HG03095 (cell line): ENCODE measurements around the gene LNPK.
A peak's percentile ranks its signal among the peaks of the same experiment; 100 is the strongest.
"Not testable (repeated sequence)": the region's sequence is repeated elsewhere in the genome, so short reads cannot be mapped to it uniquely, and the experiment has no call there.

ENCODE experiments used
- ATAC-seq: cut with Tn5 transposase; IDR thresholded peaks from one replicate; pipeline ENCODE4 v1.9.1; 2021; ENCODE audit warnings: moderate library complexity; ENCODE audit not compliant: unreplicated experiment

Gene LNPK

DNA sequence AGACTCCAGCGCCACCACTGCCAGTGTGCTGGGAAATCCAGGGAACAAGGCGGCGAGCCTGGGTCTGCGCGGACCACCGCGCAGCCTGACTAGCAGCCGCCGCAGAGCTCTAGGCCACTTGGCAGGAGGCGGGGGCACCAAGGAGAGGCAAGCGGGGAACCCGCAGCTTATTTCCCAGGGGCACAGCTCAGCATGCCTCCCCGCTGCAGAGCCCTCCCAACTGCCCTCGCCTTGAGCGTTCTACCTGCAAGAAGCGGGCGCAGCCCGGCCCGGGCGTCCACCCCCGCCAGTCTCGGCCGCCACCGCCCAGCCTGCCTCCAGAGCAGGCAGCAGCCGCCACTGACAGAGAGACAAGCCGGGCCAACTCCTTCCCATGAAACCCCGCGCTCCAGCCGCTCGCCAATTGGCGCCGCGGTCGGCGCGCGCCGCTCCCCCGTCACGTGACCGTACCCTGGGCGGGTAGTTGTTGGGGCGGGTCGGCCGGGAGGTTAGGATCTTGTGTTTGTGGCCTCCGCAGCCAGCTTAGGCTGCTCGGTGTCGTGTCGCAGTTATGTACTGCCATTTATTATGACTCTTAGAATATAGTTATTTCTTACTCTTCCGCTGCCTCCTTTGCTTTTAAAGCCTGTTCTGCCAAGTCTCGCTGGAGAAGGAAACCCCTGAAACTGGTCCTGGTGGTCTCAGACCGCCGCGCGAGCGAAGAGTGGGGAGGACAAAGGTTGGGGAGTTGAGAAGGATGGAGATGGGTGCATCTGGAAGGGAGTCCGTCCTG lies at the start of gene LNPK:
LNPK (minus strand) TSS at position 352 of the 772 bp plus-strand sequence. CDS start 6,683 bp downstream, outside the sequence.
- peak; percentile 92 for ATAC-seq

GRCh38 chr2:176039375-176039774 lies 37.3 kb upstream of the LNPK start:
- ATAC-seq = no peak

DNA sequence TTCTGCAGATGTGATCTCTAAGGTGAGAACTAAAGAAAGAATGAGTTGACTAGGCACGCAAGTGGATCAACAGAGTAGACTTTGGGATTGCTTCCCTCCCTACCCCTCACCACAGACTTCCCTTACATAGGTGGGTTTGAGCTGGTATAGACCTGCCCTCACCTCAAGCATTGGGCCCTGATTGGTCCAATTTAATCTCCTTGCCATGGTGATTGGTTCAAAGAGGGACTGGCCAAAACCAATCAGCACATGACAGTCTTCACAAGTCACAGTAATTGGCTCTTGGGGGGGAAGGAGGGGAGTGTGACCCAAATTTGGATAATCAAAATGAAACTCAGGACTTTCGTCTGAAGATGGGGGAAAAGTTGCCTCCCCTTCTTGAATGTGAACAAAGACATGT lies 36.6 kb upstream of the LNPK start:
- ATAC-seq = no peak

- ATAC-seq = no peak
Measured at GRCh38 chr2:176035013-176035691, 33.1 kb upstream of the LNPK start.

GRCh38 chr2:176027806-176028205 lies 25.7 kb upstream of the LNPK start:
- ATAC-seq = no peak

- no peak for ATAC-seq
Measured at GRCh38 chr2:176025932-176026331, 23.9 kb upstream of the LNPK start.

- ATAC-seq = no peak
Measured at GRCh38 chr2:176024083-176024482, 22.0 kb upstream of the LNPK start.

GRCh38 chr2:176022048-176022447 lies 20.0 kb upstream of the LNPK start:
- ATAC-seq = no peak

DNA sequence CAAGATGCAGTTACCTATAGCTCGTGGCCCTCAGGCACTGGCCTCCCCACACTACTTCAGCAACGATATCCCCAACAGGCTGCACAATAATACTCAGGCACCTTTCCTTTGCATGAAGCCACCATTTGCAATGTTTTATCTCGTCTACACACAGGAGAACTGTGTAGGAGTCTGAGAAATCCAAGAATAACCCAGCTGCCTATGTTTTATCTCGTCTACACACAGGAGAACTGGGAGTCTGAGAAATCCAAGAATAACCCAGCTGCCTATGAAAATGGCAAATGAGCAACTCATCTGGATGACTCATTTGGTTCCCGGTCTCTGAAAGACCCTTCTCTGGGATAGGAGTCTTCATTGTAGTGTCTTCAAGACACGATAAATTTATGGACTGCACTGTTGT lies 18.3 kb upstream of the LNPK start:
- no peak for ATAC-seq

- no peak for ATAC-seq
Measured at GRCh38 chr2:176018708-176019107, 16.6 kb upstream of the LNPK start.

DNA sequence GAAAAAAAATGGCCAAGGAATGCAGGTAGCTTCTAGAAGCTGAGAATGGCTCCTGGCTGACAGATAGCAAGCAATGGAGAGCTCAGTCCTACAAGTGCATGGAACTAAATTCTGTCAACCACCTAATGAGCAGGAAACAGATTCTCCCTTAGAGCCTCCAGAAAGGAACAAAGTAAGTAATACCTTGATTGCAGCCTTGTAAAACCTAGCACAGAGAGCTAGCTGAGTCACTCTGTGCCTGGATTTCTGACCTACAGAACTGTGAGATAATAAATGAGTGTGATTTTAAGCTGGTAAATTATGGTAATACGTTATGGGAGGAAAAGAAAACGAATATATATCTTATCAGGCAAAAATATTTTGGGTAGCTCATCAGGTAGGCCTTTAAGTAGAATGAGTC lies 7.4 kb upstream of the LNPK start:
- ATAC-seq = no peak

DNA sequence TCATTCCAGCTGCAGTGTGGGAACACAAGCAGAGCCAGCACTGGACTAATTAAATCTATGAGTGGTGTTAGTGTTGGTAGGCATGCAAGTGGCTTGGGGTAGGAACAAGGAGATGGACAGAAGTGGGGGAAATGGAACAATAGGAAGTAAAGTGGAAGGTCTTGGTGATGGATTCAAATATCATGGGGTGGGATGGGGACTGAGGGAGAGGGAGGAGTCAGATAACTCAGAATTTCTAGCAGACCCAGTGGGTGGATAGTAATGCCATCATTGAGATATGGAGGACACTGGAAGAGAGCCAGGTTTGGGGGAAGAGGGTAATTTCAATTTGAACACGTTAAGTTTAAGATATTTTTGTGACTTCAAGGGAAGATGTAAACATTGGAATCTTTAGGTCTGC lies 2.9 kb upstream of the LNPK start:
- no peak for ATAC-seq

GRCh38 chr2:176003958-176004357 lies 1.9 kb upstream of the LNPK start:
- no peak for ATAC-seq

DNA sequence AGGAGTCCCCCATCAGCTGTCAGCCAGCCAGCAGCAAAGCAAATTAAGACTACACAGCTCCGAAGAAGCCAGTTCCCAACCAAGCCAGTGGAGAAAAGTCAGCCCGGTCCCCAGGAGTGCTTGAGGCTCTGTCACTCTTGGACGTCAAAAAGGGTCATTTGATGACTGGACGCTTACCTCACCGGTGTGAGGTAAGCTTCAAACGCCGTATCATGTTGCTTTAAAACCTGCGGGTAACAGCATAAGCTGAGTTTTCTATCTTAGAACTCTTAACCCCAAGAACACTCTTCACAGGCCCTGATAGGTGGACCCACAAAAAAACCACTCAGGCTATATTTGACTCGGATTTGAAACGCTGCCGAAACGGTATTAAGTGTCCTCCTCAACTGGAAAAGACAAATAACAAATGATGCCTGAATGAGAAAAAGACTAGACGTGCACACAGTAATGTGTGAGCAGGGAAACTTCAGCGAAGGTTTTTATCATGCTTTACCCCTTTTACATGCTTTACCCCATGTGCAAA lies 682 bp upstream of the LNPK start:
- no peak for ATAC-seq

DNA sequence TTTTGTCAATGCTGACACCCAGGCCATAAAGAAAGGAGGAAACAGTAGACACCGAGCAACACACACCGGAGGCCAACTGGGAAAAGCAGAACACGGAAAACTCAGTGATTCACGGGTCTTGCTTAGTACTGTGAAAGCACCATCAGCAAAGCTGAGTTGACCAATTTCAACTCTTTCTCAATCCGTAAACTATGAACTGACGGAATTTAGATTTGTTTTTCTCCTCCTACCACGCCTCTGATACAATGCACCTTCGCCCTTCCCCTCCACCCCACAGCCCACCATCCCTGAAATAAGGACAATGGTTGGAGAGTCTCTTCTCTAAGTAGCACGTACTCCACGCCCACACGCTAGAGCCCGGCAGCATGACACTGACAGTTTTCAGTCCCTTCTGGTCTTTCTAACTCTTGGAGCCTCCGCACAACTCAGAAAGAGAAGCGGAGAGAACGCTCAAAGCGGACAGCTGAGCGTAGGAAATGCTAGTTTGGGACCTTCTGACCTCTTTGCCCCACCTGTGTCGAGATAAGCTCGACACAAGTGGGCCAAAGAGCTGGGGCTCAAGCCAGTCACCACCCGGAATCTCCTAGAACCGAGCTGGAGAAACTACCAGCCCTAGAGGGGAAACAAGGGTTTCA lies 669 bp downstream of the LNPK start:
- peak; percentile 47 for ATAC-seq

GRCh38 chr2:175999283-175999819 lies 2.7 kb downstream of the LNPK start:
- ATAC-seq = no peak

DNA sequence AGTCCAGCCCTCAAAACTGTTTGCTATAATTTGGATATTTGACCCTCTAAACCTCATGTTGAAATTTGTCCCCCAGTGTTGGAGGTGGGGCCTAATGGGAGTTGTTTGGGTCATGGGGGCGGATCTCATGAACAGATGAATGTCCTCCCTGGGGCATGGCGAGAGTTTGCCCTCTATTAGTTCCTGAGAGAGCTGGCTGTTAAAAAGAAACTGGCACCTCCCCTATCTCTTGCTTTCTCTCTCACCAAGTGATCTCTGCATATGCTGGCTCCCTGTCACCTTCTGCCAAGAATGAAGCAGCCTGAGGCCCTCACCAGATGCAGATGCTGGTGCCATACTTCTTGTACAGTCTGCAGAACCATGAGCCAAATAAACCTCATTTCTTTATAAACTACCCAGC lies 12.0 kb downstream of the LNPK start:
- no peak for ATAC-seq

DNA sequence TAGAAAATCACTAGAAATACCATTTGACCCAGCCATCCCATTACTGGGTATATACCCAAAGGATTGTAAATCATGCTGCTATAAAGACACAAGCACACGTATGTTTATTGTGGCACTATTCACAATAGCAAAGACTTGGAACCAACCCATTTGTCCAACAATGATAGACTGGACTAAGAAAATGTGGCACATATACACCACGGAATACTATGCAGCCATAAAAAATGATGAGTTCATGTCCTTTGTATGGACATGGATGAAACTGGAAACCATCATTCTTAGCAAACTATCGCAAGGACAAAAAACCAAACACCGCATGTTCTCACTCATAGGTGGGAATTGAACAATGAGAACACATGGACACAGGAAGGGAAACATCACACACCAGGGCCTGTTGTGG lies 14.9 kb downstream of the LNPK start:
- not testable (repeated sequence) for ATAC-seq

GRCh38 chr2:175984846-175985245 lies 17.2 kb downstream of the LNPK start:
- ATAC-seq = no peak

DNA sequence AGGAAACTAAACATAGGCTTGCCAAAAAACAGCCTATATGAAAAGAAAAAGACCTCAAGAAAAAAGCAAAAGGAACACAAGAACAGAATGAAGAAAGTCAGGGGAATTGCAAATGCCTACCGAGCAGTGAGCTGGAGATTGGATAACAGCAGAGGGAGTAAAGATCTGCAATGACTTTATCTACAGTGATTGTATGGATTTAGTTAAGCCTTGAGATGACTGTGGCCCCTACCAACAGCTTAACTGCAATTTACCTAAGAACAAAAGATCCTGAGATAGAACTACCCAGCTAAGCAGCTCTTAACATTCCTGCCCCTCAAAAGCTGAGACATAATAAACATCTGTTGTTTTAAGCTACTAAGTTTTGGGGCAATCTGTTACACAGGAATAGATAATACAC lies 20.5 kb downstream of the LNPK start:
- ATAC-seq = no peak

- no peak for ATAC-seq
Measured at GRCh38 chr2:175976391-175977157, 25.5 kb downstream of the LNPK start.
